IPS DF 4.7 (cell line): ENCODE results near the gene ANAPC16.
"Not testable (repeated sequence)": the region's sequence is repeated elsewhere in the genome, so short reads cannot be mapped to it uniquely, and the experiment has no call there.

Experiments
- DNase-seq: peaks from one replicate; pipeline ENCODE4 v3.0.0-alpha.2; 2013; ENCODE audit warnings: low spot score; ENCODE audit errors: extremely low read depth

Gene ANAPC16

GRCh38 chr10:72215611-72216549, at the start of gene ANAPC16, which contains the start of gene ASCC1:
TSS of gene ANAPC16 (plus strand) at chr10:72216012. CDS start at chr10:72223915, 7,903 bp downstream.
TSS of gene ASCC1 (minus strand) at chr10:72216276. CDS start at chr10:72213298, 2,978 bp downstream.
- DNase-seq: peak; percentile 56

GRCh38 chr10:72167118-72167517, 48.7 kb upstream of the ANAPC16 start:
- no peak for DNase-seq

- no peak for DNase-seq
Measured at GRCh38 chr10:72170263-72170662, 45.5 kb upstream of the ANAPC16 start.

GRCh38 chr10:72170733-72171132, 45.1 kb upstream of the ANAPC16 start:
- no peak for DNase-seq

- DNase-seq: no peak
Measured at GRCh38 chr10:72171175-72171630, 44.6 kb upstream of the ANAPC16 start.

GRCh38 chr10:72173262-72173618, 42.6 kb upstream of the ANAPC16 start:
- DNase-seq: no peak

GRCh38 chr10:72173619-72174296, 42.1 kb upstream of the ANAPC16 start:
- DNase-seq: no peak

GRCh38 chr10:72174297-72174662, 41.5 kb upstream of the ANAPC16 start:
- no peak for DNase-seq

GRCh38 chr10:72175149-72175548, 40.7 kb upstream of the ANAPC16 start:
- no peak for DNase-seq

- DNase-seq: no peak
Measured at GRCh38 chr10:72176701-72177100, 39.1 kb upstream of the ANAPC16 start.

- DNase-seq: no peak
Measured at GRCh38 chr10:72177454-72177853, 38.4 kb upstream of the ANAPC16 start.

- no peak for DNase-seq
Measured at GRCh38 chr10:72184156-72184555, 31.7 kb upstream of the ANAPC16 start.

- no peak for DNase-seq
Measured at GRCh38 chr10:72186258-72186981, 29.4 kb upstream of the ANAPC16 start.

- DNase-seq: no peak
Measured at GRCh38 chr10:72186982-72187330, 28.9 kb upstream of the ANAPC16 start.

- DNase-seq: no peak
Measured at GRCh38 chr10:72194949-72195348, 20.9 kb upstream of the ANAPC16 start.

- no peak for DNase-seq
Measured at GRCh38 chr10:72200883-72201282, 14.9 kb upstream of the ANAPC16 start.

- no peak for DNase-seq
Measured at GRCh38 chr10:72201293-72201692, 14.5 kb upstream of the ANAPC16 start.

GRCh38 chr10:72204296-72204695, 11.5 kb upstream of the ANAPC16 start:
- no peak for DNase-seq

GRCh38 chr10:72204724-72205123, 11.1 kb upstream of the ANAPC16 start:
- DNase-seq: no peak

- DNase-seq: no peak
Measured at GRCh38 chr10:72206511-72207229, 9.1 kb upstream of the ANAPC16 start.

- not testable (repeated sequence) for DNase-seq
Measured at GRCh38 chr10:72208526-72208925, 7.3 kb upstream of the ANAPC16 start.
